ENCODE measurements around the gene ASIC3.

The ASIC3 gene

DNA sequence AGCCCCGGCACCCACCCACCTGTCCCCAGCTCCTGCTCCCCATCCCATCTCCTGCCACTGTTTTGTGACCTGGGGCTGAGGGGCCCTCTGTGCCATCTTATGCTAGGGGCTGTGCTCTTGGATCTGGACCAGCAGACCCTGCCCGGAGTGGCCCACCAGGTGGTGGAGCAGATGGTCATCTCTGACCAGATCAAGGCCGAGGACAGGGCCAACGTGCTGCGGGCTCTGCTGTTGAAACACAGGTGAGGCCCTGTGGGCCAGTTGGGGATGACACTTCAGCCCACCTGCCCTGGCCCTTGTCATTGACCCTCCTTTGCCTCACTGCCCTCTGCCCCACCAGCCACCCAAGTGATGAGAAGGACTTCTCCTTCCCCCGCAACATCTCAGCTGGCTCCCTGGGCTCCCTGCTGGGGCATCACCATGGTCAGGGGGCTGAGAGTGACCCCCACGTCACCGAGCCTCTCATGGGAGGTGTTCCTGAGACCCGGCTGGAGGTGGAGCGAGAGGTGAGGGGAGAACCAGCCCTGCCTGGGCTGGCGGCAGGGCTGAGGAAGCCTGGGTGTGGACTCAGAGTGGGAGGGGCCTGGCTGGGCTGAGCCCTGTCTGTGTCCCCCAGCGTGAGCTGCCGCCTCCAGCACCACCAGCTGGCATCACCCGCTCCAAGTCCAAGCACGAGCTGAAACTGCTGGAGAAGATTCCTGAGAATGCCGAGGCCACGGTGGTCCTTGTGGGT, 21.7 kb downstream of the ASIC3 start:
- FAIRE-seq, result no peak
- no peak for DNase-seq (ENCODE audit: insufficient read length, low spot score)

DNA sequence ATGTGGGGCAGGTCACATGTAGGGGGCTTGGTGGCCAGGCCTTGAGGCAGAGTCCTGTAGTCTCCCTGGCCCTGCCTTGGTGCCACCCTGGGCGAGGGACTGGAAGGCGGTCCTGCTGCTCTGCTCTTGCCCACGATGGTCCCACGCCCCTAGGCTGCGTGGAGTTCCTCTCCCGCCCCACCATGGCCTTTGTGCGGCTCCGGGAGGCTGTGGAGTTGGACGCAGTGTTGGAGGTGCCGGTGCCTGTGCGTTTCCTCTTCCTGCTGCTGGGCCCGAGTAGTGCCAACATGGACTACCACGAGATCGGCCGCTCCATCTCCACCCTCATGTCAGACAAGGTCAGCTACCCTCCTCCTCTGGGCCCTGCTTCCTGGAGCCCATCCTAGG, 22.2 kb downstream of the ASIC3 start:
- DNase-seq (ENCODE audit: insufficient read length, low spot score), result no peak
- FAIRE-seq, result no peak

DNA sequence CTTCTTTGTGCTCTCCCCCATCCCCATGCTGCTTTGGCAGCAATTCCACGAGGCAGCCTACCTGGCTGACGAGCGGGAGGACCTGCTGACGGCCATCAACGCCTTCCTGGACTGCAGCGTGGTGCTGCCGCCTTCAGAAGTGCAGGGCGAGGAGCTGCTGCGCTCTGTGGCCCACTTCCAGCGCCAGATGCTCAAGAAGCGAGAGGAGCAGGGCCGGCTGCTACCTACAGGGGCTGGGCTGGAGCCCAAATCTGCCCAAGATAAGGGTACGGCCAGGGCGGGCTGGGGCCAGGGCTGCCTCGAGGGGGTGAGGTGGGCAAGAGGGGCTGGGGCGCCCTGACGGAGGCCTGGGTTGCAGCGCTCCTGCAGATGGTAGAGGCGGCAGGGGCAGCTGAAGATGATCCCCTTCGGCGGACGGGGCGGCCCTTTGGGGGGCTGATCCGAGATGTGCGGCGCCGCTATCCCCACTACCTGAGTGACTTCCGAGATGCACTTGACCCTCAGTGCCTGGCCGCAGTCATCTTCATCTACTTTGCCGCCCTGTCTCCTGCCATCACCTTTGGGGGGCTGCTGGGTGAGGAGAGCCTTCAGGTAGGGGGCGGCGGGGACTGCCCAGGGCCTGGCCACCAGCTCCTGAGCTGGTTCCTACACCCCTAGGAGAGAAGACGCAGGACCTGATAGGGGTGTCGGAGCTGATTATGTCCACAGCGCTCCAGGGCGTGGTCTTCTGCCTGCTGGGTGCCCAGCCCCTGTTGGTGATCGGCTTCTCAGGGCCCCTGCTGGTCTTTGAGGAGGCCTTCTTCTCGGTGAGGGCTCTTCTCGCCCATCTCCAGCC, 22.9 kb downstream of the ASIC3 start:
- DNase-seq (ENCODE audit: insufficient read length, low spot score) (no peak), FAIRE-seq (no peak)

DNA sequence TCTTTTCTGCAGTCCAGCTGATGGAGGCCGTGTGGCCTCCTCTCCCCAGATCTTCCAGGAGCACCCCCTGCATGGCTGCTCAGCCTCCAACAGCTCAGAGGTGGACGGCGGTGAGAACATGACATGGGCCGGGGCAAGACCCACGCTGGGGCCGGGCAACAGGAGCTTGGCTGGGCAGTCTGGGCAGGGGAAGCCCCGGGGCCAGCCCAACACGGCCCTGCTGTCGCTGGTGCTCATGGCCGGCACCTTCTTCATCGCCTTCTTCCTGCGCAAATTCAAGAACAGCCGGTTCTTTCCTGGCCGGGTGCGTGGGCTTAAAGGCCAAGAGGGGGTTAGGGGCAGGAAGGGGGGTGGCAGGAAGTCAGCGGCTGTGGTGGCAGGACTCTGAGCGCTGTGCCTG, 25.7 kb downstream of the ASIC3 start:
- FAIRE-seq, result no peak

DNA sequence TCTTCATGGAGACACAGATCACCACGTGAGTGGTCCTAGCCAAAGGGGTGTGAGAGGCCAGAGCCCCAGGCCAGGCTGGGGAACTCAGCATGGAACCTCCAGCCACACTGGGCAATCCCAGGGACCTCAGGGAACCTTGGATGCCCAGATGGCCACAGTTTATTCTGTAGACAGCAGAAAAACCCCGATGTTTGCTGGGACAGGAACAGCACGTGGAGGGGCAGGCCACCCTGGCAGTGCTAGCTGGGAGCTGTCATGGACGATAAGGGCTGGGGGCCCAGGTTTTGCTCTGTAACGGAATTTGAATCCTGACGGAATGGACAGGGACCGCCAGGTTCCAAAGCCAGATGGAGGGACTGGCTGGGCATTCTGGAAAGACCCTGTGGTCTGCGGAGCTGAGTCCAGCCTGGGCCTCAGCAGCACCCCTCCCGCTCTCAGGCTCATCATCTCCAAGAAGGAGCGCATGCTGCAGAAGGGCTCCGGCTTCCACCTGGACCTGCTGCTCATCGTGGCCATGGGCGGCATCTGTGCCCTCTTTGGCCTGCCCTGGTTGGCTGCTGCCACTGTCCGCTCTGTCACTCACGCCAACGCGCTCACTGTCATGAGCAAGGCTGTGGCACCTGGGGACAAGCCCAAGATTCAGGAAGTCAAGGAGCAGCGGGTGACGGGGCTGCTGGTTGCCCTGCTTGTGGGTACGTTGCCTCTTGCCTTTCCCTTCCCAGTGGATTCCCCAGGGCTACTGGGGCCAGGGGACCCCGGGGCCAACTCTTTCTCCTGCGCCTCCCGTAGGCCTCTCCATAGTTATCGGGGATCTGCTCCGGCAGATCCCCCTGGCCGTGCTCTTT, 26.7 kb downstream of the ASIC3 start:
- DNase-seq (ENCODE audit: insufficient read length, low spot score) (no peak), FAIRE-seq (no peak)

More for the DNA sequence above, 25.7 kb downstream of the ASIC3 start:
- no peak for DNase-seq (ENCODE audit: insufficient read length, low spot score)

DNA sequence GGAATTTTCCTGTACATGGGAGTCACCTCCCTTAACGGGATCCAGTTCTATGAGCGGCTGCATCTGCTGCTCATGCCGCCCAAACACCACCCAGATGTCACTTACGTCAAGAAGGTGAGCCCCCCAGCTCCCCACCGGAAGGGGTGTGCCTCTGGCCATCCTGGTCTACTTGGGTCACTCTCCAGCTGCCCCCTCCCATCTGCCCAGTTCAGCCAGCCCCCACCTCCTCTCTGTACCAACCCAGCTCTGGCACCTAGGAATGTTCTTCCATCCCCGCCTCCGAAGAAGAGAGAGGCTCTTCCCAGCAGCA, 27.3 kb downstream of the ASIC3 start:
- DNase-seq (ENCODE audit: insufficient read length, low spot score) (no peak), FAIRE-seq (no peak)

DNA sequence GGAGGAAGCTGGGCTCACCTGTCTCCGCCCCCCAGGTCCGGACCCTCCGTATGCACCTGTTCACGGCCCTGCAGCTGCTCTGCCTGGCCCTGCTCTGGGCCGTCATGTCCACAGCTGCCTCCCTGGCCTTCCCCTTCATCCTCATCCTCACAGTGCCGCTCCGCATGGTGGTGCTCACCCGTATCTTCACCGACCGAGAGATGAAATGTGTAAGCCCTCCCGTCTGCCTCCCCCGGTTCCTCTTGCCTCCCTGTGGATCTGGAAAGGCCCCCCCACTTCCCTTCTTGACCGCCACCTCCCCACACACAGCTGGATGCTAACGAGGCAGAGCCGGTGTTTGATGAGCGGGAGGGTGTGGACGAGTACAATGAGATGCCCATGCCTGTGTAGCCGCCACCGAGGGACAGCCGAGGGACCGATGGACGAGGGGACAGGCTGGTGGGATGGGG, 27.7 kb downstream of the ASIC3 start:
- DNase-seq (ENCODE audit: insufficient read length, low spot score) (no peak), FAIRE-seq (no peak)

DNA sequence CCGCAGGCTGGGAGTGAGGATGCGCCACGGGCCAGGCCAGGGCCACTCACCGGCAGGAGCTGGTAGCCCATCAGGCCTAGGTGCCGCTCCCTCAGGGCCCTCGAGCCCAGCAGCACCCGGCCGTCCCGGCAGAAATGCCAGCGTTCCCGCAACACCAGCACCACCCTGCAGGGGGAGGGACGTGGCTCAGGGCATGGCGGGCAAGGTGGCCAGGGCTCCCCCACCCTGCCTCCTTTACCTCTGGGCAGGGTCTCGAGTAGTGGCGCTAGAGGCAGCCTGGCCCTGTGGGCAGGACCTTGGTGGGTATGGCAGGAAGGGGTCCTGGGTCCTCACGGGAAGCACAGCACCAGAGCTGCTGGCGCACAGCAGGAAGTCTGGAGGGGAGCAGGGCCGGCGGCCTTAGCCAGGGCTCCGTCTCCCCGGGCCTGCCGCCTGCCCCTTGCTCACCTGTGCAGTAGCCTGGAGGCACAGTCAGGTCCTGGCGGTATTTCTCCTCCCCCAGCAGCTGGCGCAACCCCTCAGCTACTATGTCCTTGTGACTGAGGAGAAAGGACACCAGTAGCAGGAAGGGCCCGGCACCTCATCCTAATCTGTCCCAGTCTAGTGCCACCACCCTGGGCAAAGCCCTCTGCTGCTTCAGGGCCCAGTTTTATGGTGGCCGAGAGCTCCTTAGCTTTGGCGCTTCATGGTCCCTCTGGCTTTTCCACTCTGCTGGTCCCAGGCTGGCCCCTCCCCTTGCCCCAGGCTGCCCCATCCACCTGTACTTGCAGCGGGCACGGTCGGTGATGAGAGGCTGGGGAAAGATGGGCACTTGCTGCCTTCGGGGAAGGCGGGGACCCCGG, 28.8 kb downstream of the ASIC3 start:
- FAIRE-seq (no peak), DNase-seq (ENCODE audit: insufficient read length, low spot score) (no peak)

DNA sequence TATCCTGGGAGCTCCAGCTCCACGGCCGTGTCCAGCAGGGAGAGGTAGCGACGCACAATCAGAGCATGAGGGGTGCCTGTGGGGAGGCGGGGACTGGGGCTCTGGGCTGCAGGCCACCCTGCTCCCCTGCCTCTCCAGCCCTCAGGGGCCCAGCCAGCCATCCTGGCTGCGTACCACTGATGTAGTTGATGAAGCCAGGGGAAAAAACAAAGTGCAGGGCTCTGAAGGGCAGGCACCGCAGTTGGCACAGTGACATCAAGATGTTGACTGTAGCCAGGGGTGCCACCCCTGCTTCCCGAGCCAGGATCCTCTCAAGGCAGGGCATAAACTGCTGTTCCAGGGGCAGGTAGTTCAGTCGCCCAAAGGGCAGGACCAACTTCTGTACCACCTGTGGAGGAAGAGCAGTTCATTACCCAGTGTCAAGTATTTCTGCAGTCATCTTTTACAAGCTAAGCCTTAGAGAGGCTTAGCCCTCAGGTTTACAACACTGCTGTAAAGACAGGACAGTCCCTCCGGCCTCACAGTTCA, 29.4 kb downstream of the ASIC3 start:
- DNase-seq (ENCODE audit: insufficient read length, low spot score) (no peak), FAIRE-seq (no peak)

DNA sequence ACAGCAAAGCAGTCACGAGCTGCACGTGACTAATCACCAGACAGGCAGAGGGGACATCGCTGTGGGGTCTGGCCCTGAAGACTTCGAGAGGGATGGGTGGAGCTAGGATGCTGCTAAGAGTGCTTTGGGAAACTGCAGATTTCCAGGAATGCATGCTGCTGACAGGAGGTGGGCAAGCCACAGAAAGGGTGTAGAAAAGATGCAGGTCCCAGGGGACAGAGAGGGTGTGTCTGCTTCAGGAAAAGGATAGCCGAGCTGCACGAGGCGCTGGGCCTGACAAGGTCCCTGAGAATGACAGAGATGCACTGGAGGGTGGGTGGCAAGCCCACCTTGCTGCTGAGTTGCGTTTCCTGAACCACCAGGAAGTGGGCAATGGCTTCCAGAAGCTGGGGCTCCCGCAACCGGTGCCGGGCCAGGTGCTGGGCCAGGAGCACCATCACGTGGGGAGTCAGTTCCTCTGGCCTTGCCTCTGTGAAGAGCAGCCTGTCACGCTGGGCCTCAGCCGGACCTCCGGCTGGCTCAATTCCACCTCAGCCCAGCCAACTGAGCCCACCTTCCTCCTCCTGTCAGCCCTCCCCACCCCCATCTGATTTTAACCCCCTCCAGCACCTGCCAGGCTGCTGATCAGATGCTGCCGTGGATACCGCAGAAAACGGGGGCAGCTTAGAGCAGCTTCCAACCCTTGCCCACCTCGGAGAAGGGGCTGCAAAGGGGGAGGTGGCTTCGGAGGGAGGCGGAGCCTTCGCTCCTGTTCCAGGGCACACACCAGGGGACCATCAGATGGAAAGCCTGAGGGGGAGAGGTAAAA, 30.1 kb downstream of the ASIC3 start:
- DNase-seq (ENCODE audit: insufficient read length, low spot score) (no peak), FAIRE-seq (no peak)

DNA sequence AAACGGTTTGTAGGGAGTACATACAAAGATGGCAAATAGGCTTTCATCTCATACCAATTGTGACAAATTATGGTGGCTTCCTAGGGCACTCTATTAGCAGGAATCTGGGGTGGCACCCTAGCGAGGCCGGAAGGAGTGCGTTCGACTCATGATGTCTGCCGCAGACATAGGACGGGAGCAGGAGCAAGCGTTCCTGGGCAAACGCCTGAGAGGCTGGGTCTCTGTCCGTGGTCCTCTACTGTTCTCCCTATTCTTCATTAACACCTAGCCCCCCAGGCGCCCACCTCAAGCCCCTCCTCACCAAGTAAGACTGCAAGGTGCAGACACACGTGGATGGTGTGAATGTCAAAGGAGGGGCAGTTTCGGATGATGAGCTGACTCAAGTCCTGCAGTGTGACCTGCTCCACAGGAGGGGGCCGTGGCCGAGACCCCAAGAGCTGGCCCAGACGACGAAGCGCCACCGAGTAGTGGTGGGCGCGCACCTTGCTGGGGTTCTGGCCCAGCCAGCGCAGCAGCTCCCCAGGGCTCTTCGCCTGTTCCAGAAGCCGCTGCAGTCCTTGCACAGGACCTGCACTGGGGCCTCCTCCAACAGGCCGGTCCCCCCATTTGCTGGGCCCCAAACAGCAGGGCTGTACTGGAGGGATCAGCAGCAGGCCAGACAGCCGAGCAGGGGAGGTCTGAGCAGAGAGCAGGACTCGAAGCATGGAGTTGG, 31.0 kb downstream of the ASIC3 start:
- no peak for DNase-seq (ENCODE audit: insufficient read length, low spot score)
- no peak for FAIRE-seq

DNA sequence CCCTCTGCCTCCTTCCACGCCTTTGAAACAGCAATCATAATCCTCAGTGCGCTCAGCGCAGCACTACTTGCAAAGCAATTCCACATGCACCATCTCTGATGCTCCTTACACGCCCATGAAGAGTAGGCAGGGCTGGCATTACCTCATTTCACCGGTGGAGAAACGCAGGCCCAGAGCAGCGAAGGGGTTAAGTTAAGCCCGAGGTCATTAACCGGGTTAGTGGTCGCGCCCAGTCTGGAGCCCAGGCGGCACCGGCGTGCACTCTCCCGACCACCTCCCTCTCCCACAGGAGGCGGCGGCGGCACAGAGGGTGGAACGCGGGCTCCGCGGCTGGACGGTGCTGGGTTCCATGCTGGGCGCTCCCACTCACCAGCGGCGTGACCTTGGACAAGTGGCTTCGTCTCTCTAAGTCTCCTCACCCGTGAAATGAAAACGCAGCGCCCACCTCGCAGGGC, 31.8 kb downstream of the ASIC3 start:
- FAIRE-seq (no peak), DNase-seq (ENCODE audit: insufficient read length, low spot score) (no peak)

DNA sequence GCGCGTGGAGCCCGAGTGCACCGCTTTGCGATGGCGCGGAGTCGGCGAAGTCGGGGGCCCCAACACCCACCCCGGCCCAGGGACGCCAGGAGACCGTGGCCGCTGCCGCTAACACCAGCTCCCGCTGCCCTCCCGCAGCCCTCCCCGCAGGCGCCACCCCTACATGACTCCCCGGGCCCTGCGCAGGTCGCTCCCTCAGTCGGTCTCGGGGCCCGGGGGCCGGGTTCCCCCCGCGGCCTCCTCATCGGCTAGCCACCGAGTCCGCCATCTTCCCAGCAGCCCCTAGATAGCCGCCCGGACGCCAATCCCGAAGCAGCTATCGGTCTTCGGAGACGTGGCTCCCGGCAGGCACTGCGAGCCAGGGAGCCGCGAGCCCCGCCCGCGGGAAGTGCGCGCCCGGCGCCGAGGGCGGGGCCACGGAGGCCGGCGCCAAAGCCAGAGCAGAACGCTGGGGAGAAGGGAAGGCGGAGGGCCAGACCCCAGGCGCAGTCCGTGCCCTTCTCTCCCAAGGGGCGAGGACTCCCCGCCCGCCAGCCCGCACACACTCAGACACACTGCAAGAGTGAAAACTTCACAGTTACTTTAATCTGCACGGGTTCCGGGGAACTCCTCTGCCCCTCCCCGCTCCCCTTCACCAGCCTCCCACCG, 32.3 kb downstream of the ASIC3 start, which contains the start of gene FASTK:
Gene FASTK, minus strand, starts transcription at position 288 of the 648 bp plus-strand sequence. Its CDS starts 43 bp downstream, at position 245.
- FAIRE-seq (peak; percentile 69), DNase-seq (ENCODE audit: insufficient read length, low spot score) (peak; percentile 83)

DNA sequence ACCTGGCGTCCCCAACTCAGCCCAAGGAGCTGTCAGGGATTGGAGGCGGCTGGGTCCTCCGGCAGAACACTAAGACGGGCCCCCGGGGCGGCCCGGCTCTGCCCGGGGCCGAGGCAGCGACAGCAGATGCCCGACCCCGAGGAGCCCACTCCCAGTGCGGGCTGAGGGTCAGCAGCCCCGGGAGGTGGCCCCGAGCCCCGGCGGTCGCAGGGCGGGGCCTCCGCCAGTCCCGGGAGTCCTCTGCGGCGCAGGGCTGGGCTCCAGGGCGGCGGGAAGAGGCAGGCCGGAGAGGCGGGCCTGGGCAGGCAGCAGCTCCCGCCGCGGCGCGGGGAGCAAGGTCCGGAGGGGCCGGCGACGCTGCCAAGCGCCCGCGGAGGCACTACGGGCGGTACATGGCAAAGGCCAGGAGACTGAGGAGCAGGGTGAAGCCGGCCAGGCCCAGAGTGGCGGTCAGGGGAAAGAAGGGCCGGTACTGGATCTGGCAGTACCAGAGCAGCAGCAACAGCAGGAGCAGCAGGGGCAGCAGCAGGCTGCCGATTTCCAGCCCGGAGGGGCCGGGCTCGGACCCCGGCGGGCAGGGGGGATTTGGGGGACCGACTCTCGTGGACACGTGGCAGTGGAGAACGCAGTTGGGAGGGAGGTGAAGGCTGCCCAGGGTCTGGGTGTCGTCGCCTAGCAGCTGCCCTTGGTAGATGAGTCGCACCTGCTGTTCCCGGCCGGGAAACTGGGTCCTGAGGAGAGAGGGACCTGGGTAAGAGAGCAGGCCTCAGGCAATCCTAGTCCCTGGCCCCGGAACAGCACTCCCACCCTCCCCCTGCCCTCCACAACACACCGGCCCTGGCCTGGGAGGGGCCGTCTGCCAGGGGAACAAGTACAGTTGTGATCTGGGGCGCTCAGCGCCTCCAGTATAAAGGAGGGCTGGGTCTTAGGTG, 33.1 kb downstream of the ASIC3 start:
- FAIRE-seq, result no peak
- no peak for DNase-seq (ENCODE audit: insufficient read length, low spot score)

DNA sequence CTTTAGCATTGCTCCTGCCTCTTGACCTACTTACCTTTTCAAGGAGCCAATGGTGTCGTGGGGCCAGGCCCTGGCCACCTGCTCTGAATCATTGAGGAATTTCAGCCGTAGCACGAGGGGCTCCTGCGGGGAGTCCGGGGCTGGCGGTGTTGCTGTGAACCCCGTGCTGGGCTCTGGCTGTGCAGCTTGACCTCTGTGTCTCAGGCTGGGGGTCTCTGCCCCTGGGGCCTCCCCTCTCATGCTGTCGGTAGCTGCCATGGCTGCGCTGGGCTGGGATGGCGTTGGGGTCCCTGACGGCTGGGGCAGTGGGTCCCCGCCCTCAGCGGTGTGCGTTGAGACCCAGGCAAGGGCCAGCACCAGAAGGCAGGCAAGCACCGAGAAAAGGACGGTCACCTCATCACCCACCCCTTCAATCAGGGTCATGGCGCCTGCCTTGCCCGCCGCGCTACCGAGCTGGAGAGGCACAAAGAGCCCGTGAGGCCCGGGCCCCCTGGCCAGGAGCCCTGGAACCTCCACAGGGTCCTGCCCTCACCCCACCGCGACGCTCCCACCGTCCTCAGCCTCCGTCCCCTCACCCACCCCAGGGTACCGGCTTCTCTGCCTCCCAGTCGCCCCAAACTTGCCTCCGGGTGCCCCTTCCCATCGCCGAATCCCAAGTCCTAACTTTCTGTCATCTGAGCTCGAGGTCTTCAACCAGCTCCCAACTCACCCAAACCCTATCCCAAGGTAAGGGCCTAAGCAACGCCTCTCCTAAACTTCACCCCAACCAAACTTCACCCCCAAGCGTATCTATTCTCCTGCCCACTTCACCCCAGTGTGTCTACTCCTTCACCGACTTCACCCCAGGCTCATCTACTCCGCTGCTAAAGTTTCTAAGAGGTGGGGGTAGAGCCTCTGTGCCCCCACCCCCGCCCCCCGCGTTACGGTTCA, 34.1 kb downstream of the ASIC3 start:
- FAIRE-seq, result no peak
- DNase-seq (ENCODE audit: insufficient read length, low spot score), result no peak

Measured in HTR-8/SVneo (cell line).